Panc1 (cell line): ENCODE data around the gene ZNF883. TPM values are rescaled to one million over a fixed set of nuclear protein-coding genes. Genes with fewer than 3 reads are reported as not detected.

Experiments used
- ATAC-seq: fragments of 200-7000 bp; cut with Tn5 transposase; 2 replicates; pipeline ENCODE4 v1.9.1; 2020; ENCODE audit warnings: mild to moderate bottlenecking, moderate library complexity
- BruUV-seq: library from RNA; stranded (reverse); fragments of 400-500 nt; replicated peaks from 2 replicates; lab custom pipeline; 2021; lab: Mats Ljungman, UMichigan
- CTCF ChIA-PET: fragments of 300-600 bp; sonication (Branson Sonifier 250); formaldehyde crosslinking; loops from one replicate; lab custom pipeline; 2022; ENCODE audit warnings: antibody characterized with exemption; lab: Charles Lee
- POLR2A ChIA-PET: fragments of 300-600 bp; sonication (Branson Sonifier 250); formaldehyde crosslinking; loops from one replicate; lab custom pipeline; 2022; ENCODE audit warnings: antibody characterized with exemption; lab: Charles Lee
- DNase-seq: peaks from one replicate; pipeline ENCODE4 v3.0.0-alpha.2; 2010; ENCODE audit warnings: low read depth, low spot score
- H3K27ac ChIP-seq: 2 replicates; pipeline ENCODE4 v1.5.1; 2011; ENCODE audit warnings: mild to moderate bottlenecking, low read length, inconsistent platforms
- H3K27me3 ChIP-seq: fragments of 200-500 bp; sonication (Bioruptor generic); 2 replicates; pipeline ENCODE4 v1.6.0; 2014; ENCODE audit warnings: low read length, inconsistent platforms; ENCODE audit not compliant: control insufficient read depth, insufficient read depth
- H3K36me3 ChIP-seq: fragments of 200-500 bp; sonication (Bioruptor generic); 2 replicates; pipeline ENCODE4 v1.5.1; 2014; ENCODE audit warnings: inconsistent platforms, mild to moderate bottlenecking, low read length, moderate library complexity; ENCODE audit not compliant: control insufficient read depth, insufficient read depth
- H3K4me1 ChIP-seq: 2 replicates; pipeline ENCODE4 v1.5.1; 2011; ENCODE audit warnings: inconsistent platforms, mild to moderate bottlenecking, low read length, moderate library complexity; ENCODE audit not compliant: control insufficient read depth, insufficient read depth
- H3K4me3 ChIP-seq, 2 experiments: 2 replicates each; pipeline ENCODE4 v1.5.1; 2011 to 2012; ENCODE audit warnings: low read depth in 2 of 2, low read length in 2 of 2, mild to moderate bottlenecking in 2 of 2, inconsistent platforms in 1 of 2, moderate library complexity in 1 of 2
- H3K9me3 ChIP-seq: fragments of 200-500 bp; sonication (Bioruptor generic); 2 replicates; pipeline ENCODE4 v1.5.1; 2014; ENCODE audit warnings: low read depth, mild to moderate bottlenecking, inconsistent platforms, low read length, moderate library complexity; ENCODE audit not compliant: control insufficient read depth, insufficient read depth
- CTCF ChIP-seq: fragments of 450-650 bp; IDR thresholded peaks from 2 replicates; pipeline ENCODE4 v1.5.1; 2017; ENCODE audit warnings: mild to moderate bottlenecking
- POLR2AphosphoS5 ChIP-seq: IDR thresholded peaks from 2 replicates; pipeline ENCODE4 v1.6.1; 2012; ENCODE audit warnings: mild to moderate bottlenecking, low read depth, low read length, moderate library complexity
- REST ChIP-seq, 2 experiments: IDR thresholded peaks; 2 replicates each; pipeline ENCODE4 v1.6.1; 2011 to 2012; ENCODE audit warnings: low read depth in 2 of 2, control low read depth in 1 of 2, low read length in 1 of 2, mild to moderate bottlenecking in 1 of 2, moderate library complexity in 1 of 2; ENCODE audit not compliant: insufficient read depth in 1 of 2
- SIN3A ChIP-seq: IDR thresholded peaks from 2 replicates; pipeline ENCODE4 v1.6.1; 2012; ENCODE audit warnings: low read depth, mild to moderate bottlenecking, low read length, moderate library complexity, borderline replicate concordance; ENCODE audit not compliant: insufficient read depth
- TCF7L2 ChIP-seq: IDR thresholded peaks from 2 replicates; pipeline ENCODE4 v1.6.1; 2011; ENCODE audit warnings: mild to moderate bottlenecking, low read depth, low read length, inconsistent platforms
- in situ Hi-C: cut with HindIII; loops from 2 replicates; pipeline ENCODE4 v1.10.0; 2016; ENCODE audit warnings: low sequenced_read_pairs, low pct_unique_long_range_greater_than_20kb
- intact Hi-C: fragments of 100-400 bp; cut with micrococcal nuclease; formaldehyde crosslinking; loops from one replicate; pipeline ENCODE4 v1.10.0; 2022; ENCODE audit not compliant: unreplicated experiment
- total RNA-seq: library from RNA; stranded (reverse); gene quantifications from one replicate; pipeline ENCODE4 v1.2.1, GENCODE V29; 2021; ENCODE audit not compliant: unreplicated experiment

ZNF883 gene
- total RNA-seq, 1 experiment from 2014 or later, result not detected

GRCh38 chr9:113056191-113057106 lies 44.5 kb upstream of the ZNF883 start, which contains the start of gene ZFP37:
ZFP37 (minus strand) TSS chr9:113056724; CDS start chr9:113056688, 36 bp downstream.
- Histone ChIP-seq H3K36me3 (no peaks in the 10 kb centered on the region), H3K4me1 (no peaks in the 10 kb centered on the region), H3K4me3 (peak within 1 kb of the TSS; percentile 63 to 68), H3K9me3 (peaks cover 4% of the 10 kb centered on the region; the same call in 1 of the 2 replicates), H3K27me3 (no peaks in the 10 kb centered on the region), H3K27ac (peak within 1 kb of the TSS; percentile 75)
- ATAC-seq, result peak; percentile 99
- TF ChIP-seq POLR2AphosphoS5 (no peak), TCF7L2 (peak; percentile 39; the same call in 1 of the 2 replicates)
- ChIA-PET CTCF (no interaction called here), POLR2A (no interaction called here)
- intact Hi-C loops (no loop called here), in situ Hi-C loops (no loop called here)
- no TSS peak for BruUV-seq
- peak; percentile 48 for DNase-seq

DNA sequence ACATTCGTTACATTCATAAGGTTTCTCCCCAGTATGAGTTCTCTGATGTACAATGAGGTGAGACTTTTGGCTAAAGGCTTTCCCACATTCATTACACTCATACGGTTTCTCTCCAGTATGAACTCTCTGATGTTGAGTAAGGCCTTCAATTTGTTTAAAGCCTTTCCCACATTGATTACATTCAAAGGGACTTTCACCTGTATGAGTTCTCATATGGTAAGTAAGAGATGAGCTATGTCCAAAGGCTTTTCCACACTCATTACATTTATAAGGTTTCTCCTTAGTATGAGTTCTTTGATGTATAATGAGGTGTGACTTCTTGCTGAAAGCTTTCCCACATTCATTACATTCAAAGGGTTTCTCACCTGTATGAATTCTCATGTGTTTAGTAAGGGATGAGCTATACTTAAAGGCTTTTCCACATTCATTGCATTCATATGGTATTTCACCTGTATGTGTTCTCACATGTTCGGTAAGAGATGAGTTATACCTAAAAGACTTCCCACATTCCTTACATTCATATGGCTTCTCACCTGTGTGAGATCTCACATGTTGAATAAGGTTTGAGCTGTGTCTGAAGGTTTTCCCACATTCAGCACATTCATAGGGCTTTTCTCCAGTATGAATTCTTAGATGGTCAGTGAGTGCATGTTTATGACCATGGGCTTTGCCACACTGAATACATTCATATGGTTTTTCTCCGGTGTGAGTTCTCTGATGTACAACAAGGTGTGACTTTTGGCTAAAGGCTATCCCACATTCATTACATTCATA lies 31.1 kb upstream of the ZNF883 start:
- TF ChIP-seq SIN3A (no peak), POLR2AphosphoS5 (no peak), CTCF (no peak), TCF7L2 (no peak), REST (IDR thresholded peaks at IDR 0.05; ENCODE audit: insufficient read depth in 1 of 2, low read depth in 2 of 2, low read length in 1 of 2) (no peak)
- Histone ChIP-seq H3K27ac (no peak overlapping the region), H3K4me3 (no peak overlapping the region), H3K27me3 (no peaks in the 10 kb centered on the region), H3K4me1 (no peaks in the 10 kb centered on the region), H3K9me3 (peaks cover 48% of the 10 kb centered on the region), H3K36me3 (no peaks in the 10 kb centered on the region; the same call in 1 of the 2 replicates)
- POLR2A ChIA-PET, result no interaction called here
- ATAC-seq (no peak), DNase-seq (no peak)
- intact Hi-C loops (no loop called here), in situ Hi-C loops (no loop called here)
- no TSS peak for BruUV-seq
- CTCF ChIA-PET, result no interaction called here
